Measurements from ENCODE around the gene CD40.
"Not testable (repeated sequence)": the region's sequence is repeated elsewhere in the genome, so short reads cannot be mapped to it uniquely, and the experiment has no call there.

CD40 gene

DNA sequence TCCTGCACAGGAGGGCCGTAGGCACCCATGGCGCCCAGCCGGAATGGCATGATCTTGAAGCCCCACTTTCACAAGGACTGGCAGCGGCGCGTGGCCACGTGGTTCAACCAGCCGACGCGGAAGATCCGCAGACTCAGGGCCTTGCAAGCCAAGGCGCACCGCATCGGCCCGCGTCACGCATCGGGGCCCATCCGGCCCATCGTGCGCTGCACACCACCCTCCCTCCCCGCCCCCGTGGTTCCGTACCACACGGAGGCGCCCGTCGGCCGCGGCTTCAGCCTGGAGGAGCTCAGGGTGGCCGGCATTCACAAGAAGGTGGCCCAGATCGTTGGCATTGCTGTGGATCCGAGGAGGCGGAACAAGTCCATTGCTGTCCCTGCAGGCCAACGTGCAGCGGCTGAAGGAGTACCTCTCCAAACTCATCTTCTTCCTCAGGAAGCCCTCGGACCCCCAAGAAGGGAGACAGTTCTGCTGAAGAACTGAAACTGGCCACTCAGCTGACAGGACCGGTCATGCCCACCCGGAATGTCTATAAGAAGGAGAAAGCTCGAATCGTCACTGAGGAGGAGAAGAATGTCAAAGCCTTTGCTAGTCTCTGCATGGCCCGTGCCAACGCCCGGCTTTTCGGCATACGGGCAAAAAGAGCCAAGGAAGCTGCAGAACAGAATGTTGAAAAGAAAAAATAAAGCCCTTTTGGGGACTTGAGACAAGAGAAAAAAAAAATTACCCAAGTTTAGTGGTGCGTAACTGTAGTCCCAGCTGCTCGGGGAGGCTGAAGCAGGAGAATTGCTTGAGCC lies 18.4 kb upstream of the CD40 start:
- DNase-seq = no peak

DNA sequence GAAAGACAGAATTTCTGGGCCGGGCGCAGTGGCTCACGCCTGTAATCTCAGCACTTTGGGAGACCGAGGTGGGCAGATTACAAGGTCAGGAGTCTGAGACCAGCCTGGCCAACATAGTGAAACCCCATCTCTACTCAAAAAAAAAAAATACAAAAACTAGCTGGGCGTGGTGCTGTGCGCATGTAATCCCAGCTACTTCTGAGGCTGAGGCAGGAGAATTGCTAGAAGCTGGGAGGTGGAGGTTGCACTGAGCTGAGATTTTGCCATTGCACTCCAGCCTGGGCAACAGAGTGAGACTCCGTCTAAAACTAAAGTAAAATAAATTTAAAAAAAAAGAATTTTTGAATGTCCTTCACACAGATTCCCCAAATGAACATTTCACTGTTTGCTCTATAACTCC lies 17.7 kb upstream of the CD40 start:
- DNase-seq = not testable (repeated sequence)

GRCh38 chr20:46100988-46101387 lies 17.1 kb upstream of the CD40 start:
- no peak for DNase-seq

DNA sequence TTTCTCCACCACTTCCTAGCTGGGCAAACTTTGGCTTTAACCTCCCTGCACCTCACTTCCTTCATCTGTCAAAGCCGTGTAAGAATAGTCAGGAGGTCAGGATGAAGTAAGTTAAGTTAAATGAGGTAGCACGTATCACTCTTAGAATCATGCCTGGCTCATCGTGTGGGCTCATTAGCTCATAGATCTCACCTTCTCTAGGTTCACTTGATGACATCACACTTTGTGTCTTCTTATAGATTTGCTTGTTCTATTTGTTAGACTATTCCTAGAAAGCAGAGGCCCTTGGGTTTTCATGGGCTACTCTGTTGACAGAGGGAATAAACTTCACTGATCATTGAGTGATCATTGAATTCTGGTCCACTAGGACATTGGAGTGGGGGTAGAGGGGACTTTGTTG lies 16.2 kb upstream of the CD40 start:
- no peak for DNase-seq

- DNase-seq = no peak
Observed at GRCh38 chr20:46102940-46103339, 15.2 kb upstream of the CD40 start.

DNA sequence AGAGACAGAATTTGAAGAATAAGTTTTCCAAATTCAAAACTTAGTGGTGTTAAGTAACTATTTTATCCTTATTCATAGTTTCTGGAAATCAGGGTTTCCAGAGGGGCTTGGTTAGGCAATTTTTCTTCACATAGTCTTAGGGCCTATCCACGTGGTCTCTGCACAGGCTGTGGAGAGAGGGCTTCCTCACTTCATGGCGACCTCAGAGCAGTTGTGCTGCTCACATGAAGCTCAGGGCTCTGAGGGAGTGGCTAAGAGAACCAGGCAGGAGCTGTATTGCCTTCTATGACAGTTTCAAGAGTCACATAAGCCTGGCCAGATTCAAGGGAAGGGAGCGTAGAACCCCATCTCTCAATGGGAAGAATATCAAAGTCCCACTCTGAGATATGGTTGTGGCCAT lies 13.9 kb upstream of the CD40 start:
- no peak for DNase-seq

DNA sequence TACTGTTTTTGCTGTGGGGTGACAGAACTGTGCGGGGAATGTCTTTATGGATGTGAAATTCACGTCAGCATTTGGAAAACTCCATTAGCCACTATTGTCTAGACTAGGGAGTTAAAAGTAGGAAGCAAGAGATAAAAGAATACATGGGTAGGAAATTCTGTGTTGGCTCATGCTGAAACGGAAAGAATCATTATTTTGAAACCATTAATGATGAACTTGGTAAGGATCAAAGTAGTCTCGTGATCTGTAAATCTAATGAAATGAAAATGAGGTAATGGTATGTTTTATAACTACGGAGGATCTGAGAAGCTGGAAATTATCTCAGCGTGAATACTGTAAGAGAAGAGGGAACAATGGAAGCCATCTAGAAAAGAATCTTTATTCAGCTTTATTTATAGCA lies 11.1 kb upstream of the CD40 start:
- DNase-seq = no peak

DNA sequence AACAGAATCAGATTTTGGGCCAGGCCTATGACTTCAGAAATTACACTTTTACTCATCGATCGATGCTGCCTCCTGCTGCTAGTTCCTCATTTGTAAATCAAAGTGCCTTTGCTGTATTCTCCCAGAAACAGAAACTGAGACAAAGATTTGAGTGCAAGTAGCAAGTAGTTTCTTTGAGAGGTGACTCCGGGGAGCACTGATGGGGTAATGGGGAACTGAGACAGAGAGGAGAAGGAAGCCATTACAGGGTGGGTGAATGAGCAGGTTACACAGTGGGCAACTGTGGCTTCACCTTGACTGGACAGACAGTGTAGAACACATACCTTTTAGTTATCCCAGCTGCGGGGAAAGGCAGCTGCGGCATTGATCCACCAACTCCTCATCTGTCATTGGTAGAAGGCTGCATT lies 9.7 kb upstream of the CD40 start:
- DNase-seq = no peak

DNA sequence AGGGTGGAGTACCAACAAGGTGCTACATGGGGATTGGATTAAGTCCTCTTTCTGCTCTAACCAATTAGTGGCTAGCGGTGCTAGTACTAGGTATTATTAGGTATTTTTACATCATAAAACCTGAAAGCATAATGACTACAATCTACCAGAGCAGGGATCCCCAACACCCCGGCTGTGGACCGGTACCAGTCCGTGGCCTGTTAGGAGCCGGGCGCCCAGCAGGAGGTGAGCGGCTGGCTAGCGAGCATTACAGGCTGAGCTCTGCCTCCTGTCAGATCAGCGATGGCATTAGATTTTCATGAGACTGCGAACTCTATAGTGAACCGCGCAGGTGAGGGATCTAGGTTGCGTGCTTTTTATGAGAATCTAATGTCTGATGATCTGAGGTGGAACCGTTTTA lies 9.1 kb upstream of the CD40 start:
- no peak for DNase-seq

DNA sequence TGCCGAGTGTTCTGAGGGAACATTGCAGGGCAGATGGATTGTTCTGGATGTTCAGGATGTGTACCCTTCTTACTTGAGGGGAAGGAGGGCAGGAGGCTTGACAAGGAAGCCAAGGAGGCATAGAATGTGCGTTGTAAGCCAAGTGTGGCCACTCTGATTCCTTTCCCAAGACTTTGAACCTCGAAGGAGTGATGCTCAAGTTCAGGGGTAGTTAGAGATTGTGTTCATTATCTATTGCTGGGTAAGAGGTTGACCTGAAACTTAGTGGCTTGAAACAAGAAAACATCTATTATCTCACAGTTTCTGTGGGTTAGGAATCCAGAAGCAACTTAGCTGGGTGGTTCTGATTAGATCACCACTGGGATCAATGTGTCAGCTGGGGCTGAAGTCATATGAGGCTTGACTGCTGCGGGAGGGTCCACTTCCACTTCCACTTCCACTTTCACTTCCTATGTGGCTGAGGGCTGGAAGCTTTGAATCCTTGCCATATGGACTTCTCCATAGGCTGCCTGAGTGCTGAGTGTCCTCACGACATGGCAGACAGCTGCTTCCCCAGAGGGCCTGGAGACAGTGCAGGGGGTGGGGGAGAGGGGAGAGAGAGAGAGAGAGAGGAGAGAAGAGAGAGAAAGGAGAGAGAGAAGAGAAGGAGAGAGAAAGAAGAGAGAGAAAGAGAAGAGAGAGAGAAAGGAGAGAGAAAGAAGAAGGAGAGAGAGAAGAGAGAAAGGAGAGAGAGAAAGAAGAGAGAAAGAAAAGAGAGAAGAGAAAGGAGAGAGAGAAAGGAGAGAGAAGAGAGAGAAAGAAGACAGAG lies 6.9 kb upstream of the CD40 start:
- DNase-seq = peak; percentile 34

DNA sequence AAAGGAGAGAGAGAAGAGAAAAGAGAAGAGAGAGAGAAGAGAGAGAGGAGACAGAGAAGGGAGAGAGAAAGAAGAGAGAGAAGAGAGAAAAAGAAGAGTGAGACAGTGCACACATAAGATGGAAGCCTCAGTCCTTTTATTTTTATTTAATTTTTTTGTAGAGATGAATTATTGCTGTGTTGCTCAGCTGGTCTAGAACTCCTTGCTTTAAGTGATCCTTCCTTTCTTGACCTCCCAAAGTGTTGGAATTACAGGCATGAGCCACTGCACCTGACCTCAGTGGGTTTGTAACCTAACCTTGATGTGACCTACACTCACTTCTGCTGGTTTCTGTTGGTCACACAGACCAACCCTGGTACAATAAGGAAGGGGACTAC lies 6.3 kb upstream of the CD40 start:
- no peak for DNase-seq

DNA sequence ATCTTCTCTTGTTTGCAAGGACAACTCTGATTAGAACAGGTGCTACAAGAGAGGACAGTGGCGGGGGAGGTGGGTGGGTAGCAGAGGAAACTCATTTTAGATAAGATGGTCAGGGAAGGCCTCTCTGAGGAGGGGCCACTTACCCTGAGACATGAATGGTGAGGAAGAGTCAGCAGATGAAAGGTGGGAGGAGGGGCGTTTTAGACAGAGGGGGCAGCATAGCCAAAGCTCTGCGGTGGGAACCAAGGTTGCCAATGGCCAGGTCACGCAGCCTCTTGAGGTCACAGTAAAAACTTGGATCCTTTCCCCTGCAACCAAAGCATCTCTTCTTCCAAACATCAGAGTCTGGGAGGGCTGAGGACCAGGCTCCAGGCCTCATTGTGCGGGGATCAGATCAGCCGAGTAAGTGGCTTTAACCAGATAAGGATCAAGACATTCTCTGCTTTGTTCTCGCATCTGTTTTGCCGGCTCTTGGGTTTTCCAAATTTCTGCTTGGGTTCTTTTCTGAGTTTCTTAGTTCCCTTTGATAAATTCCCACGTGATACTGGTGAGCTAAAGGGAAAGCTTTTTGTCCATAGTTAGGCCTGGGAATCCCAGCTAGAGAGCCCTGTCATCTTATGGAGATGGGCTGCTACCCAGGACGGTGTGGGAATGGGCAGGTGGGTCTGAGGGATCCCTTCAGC lies 5.5 kb upstream of the CD40 start:
- DNase-seq = no peak

DNA sequence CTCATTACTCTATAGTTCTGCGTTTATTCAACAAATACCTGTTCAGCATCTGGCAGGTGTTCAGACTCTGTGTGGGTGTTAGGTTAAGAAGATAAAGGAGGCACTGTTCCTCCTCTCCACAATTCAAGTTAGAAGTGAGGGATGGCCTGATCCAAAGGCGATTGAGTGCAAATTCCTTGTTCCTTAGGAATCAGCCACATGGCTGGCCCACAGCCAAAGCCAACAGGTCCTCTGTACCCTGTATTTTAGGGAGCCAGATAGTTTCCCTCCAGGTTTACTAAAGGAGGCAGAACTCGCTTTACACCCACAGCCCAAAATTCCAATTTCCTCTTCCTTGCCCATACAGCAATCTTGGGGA lies 5.0 kb upstream of the CD40 start:
- DNase-seq = no peak

GRCh38 chr20:46114449-46114848 lies 3.7 kb upstream of the CD40 start:
- DNase-seq = no peak

DNA sequence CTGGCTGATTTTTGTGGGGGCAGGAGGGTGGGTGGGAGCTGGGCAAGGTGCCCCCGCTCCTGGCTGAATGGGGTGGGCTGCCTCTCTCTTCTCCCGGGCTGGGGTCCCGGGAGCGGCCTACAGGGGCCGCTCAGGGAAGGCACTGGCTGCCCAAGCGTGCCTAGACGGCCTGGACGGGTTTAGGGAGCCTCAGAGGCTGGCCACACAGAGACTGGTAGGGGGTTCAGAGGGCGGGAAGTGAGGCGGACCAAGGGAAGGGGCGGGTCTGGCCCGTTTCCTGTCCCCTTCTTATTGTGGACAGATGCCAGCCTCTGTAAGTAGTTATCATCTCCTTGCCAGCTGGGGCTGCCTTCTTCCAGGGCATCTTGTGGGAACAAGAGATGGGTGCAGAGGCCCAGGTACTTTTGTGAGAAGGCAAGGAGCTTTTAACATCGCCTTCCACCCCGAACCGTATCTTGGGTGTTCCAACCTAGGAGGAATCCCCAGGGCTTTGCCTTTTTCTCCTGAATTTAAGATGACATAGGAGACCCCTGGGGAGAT lies 437 bp downstream of the CD40 start:
- DNase-seq = peak; percentile 6

DNA sequence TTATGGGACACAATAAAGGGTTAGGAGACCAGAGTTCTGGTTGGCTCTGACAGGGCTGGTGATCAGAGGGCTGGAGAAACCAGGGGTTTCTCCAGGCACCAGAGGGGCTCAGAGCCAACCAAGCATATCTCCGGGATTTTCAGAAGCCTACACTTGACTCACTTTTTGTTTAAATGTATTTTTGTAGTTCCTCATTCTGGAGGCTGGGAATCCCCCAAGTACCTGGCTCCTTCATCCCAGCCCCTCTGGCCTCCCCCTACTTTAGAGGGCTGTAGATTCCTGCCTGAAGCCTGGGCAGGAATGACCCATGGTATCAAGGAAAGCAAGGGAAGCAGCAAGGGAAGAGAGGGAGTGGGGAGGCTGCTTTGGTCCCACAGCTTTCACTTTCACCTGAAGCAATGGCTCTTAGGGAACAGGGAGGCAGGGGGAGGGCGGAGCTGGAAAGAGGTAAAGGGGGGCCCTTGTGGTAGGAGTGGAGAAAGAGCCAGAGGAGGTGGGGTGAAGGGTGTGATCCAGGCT lies 973 bp downstream of the CD40 start:
- no peak for DNase-seq

DNA sequence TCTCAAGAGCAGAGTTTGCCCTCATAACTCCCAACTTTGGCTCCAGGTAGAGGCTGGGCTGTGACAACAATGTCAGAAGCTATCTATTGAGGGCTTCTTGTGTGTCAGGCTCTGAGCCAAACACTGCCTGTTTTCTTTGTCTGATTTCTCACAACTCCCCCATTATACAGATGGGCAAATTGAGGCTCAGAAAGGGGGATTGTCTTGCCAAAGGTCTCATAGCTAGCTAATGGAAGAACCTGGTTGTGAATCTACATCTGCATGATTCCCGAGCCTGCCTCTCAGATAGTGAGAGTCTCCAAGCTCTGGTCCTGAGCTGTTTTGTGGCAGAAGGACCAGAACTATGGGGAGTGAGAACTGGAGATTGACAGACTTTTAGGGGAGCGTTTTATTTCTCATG lies 1.4 kb downstream of the CD40 start:
- DNase-seq = no peak

- DNase-seq = no peak
Observed at GRCh38 chr20:46120136-46120535, 2.0 kb downstream of the CD40 start.

- no peak for DNase-seq
Observed at GRCh38 chr20:46121184-46121930, 3.2 kb downstream of the CD40 start.

DNA sequence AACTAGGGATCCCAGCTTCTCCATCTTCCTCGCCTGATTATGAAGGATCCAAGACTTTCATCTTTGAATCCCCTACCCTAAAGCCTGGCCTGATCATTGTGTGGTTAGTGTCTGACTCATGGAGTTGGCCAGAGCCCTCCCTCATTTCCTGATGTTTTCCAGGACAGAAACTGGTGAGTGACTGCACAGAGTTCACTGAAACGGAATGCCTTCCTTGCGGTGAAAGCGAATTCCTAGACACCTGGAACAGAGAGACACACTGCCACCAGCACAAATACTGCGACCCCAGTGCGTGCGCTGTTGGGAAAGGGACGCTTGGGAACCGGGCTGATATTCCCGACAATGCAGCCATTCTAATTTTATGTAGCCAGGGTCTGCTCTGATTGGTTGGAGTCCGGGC lies 4.0 kb downstream of the CD40 start:
- DNase-seq = no peak

- DNase-seq = no peak
Observed at GRCh38 chr20:46122516-46123481, 4.7 kb downstream of the CD40 start.

Data from CD4-positive, alpha-beta T cell treated with Interleukin-17A for 1 hour (primary cell).